ENCODE results near the gene PRRX1. TPM values are rescaled to one million over a fixed set of nuclear protein-coding genes. Genes with fewer than 3 reads are reported as not detected.

PRRX1 gene
- total and polyA plus RNA-seq, 8 donors = 1.0 to 11.6 (median 2.3) TPM

- Histone ChIP-seq H3K4me3 (no peak overlapping the region), H3K27ac (no peak overlapping the region), H3K9me3 (no peaks in the 10 kb centered on the region), H3K36me3 (no peaks in the 10 kb centered on the region), H3K4me1 (no peaks in the 10 kb centered on the region), H3K27me3 (no peaks in the 10 kb centered on the region)
- intact Hi-C loops (cut with DNase I) = loop anchor here in 1 of 3 donors (10.0 kb wide), 1 partner anchor 60 kb away; no protein-coding TSS in a partner anchor
- ATAC-seq = no peak
- TF ChIP-seq CTCF (IDR thresholded peaks at IDR 0.05) = no peak
- no peak for FAIRE-seq
- no peak for DNase-seq
Measured at GRCh38 chr1:170634824-170635410, 29.0 kb upstream of the PRRX1 start.

- Histone ChIP-seq H3K36me3 (no peaks in the 10 kb centered on the region), H3K27ac (no peak overlapping the region), H3K27me3 (no peaks in the 10 kb centered on the region), H3K4me3 (no peak overlapping the region), H3K9me3 (peaks cover 0 to 4% (median 0%) of the 10 kb centered on the region in 4 donors), H3K4me1 (no peaks in the 10 kb centered on the region)
- intact Hi-C loops (cut with DNase I) = no loop called here
- ATAC-seq (no peak), DNase-seq (no peak), FAIRE-seq (no peak)
- TF ChIP-seq CTCF (IDR thresholded peaks at IDR 0.05) = no peak
Measured at GRCh38 chr1:170640581-170640980, 23.4 kb upstream of the PRRX1 start.

GRCh38 chr1:170657275-170657853 is 6.6 kb upstream of the PRRX1 start:
- Histone ChIP-seq H3K4me3 (no peak overlapping the region), H3K27ac (no peak overlapping the region), H3K9me3 (no peaks in the 10 kb centered on the region), H3K4me1 (peaks cover 0 to 4% (median 0%) of the 10 kb centered on the region in 3 donors), H3K36me3 (no peaks in the 10 kb centered on the region), H3K27me3 (peaks cover 0 to 13% (median 0%) of the 10 kb centered on the region in 4 donors)
- intact Hi-C loops (cut with DNase I) = no loop called here
- no peak for ATAC-seq
- 41 to 43% methylated on average over 4 of the region's 4 CpGs for WGBS, 2 donors
- no peak for TF ChIP-seq CTCF (IDR thresholded peaks at IDR 0.05)
- no peak for FAIRE-seq
- DNase-seq = no peak

GRCh38 chr1:170659399-170660035 is 4.4 kb upstream of the PRRX1 start:
- no peak for FAIRE-seq
- Histone ChIP-seq H3K4me1 (peaks cover 0 to 4% (median 0%) of the 10 kb centered on the region in 3 donors), H3K4me3 (no peak overlapping the region), H3K27ac (no peak overlapping the region), H3K27me3 (peaks cover 0 to 13% (median 0%) of the 10 kb centered on the region in 4 donors), H3K9me3 (no peaks in the 10 kb centered on the region), H3K36me3 (no peaks in the 10 kb centered on the region)
- ATAC-seq = no peak
- intact Hi-C loops (cut with DNase I) = no loop called here
- DNase-seq = no peak
- WGBS, 2 donors = 49 to 57% methylated on average over 13 of the region's 13 CpGs
- TF ChIP-seq CTCF (IDR thresholded peaks at IDR 0.05) = no peak

- no peak for ATAC-seq
- no peak for TF ChIP-seq CTCF (IDR thresholded peaks at IDR 0.05)
Measured at GRCh38 chr1:170660281-170660713, 3.6 kb upstream of the PRRX1 start.

More at GRCh38 chr1:170660281-170660713, 3.6 kb upstream of the PRRX1 start:
- DNase-seq (peak in 1 of 6 donors; percentile 30), FAIRE-seq (no peak)
- 17 to 20% methylated on average over 25 of the region's 25 CpGs for WGBS, 2 donors
- Histone ChIP-seq H3K27me3 (peaks cover 0 to 13% (median 0%) of the 10 kb centered on the region in 4 donors), H3K36me3 (no peaks in the 10 kb centered on the region), H3K9me3 (no peaks in the 10 kb centered on the region), H3K4me3 (no peak overlapping the region), H3K27ac (no peak overlapping the region), H3K4me1 (peaks cover 0 to 4% (median 0%) of the 10 kb centered on the region in 3 donors)
- intact Hi-C loops (cut with DNase I) = no loop called here
